GM12878 (cell line): Measurements from ENCODE around the gene SGIP1. TPM values are rescaled to one million over a fixed set of nuclear protein-coding genes. Genes with fewer than 3 reads are reported as not detected.

ENCODE experiments used
- ATAC-seq: fragments of 200-7000 bp; cut with Tn5 transposase; 3 replicates; pipeline ENCODE4 v1.9.1; 2020; ENCODE audit warnings: mild to moderate bottlenecking, moderate library complexity
- BruUV-seq: library from RNA; stranded (reverse); fragments of 400-500 nt; replicated peaks from 2 replicates; lab custom pipeline; 2021; lab: Mats Ljungman, UMichigan
- CTCF ChIA-PET: fragments of 300-600 bp; sonication (Branson Sonifier 250); formaldehyde crosslinking; extraction: SDS; loops from one replicate; lab custom pipeline; 2021; ENCODE audit warnings: inconsistent platforms; lab: Yijun Ruan, JAX
- POLR2A ChIA-PET: fragments of 350-600 bp; formaldehyde crosslinking; extraction: SDS; loops from one replicate; lab custom pipeline; 2021; ENCODE audit warnings: inconsistent platforms; lab: Charles Lee
- RAD21 ChIA-PET: fragments of 300-600 bp; sonication (Branson Sonifier 250); formaldehyde crosslinking; loops from one replicate; lab custom pipeline; 2023; ENCODE audit warnings: antibody characterized with exemption; ENCODE audit not compliant: unreplicated experiment; lab: Charles Lee
- SMC1A ChIA-PET: fragments of 300-600 bp; sonication (Branson Sonifier 250); formaldehyde crosslinking; loops from one replicate; lab custom pipeline; 2023; ENCODE audit not compliant: unreplicated experiment, uncharacterized antibody; lab: Charles Lee
- DNase-seq: peaks from one replicate; pipeline ENCODE4 v3.0.0-alpha.2; 2011; ENCODE audit warnings: low read depth, low spot score
- FAIRE-seq: peaks from 3 replicates; lab custom pipeline; 2011; peaks lifted over from hg19 to GRCh38; lab: Jason Lieb, UNC
- H2AFZ ChIP-seq: 2 replicates; pipeline ENCODE4 v1.6.0; 2011; ENCODE audit warnings: low read depth, low read length, control low read depth; ENCODE audit not compliant: control insufficient read depth
- H3K27ac ChIP-seq: 2 replicates; pipeline ENCODE4 v1.5.1; 2011; ENCODE audit warnings: control low read depth; ENCODE audit not compliant: control insufficient read depth, insufficient read depth
- H3K27me3 ChIP-seq, 2 experiments: replicated peaks in 1 of 2; 2 replicates each; pipeline versions ENCODE4 v1.6.0 to v1.6.1; 2011; ENCODE audit warnings: low read length in 1 of 2; ENCODE audit not compliant: control insufficient read depth in 2 of 2, insufficient read depth in 2 of 2
- H3K36me3 ChIP-seq, 2 experiments: 2 replicates each; pipeline ENCODE4 v1.5.1; 2011; ENCODE audit warnings: low read length in 1 of 2; ENCODE audit not compliant: control insufficient read depth in 2 of 2, insufficient read depth in 2 of 2
- H3K4me1 ChIP-seq: 2 replicates; pipeline ENCODE4 v1.6.1; 2011; ENCODE audit warnings: mild to moderate bottlenecking, low read length, moderate library complexity, mixed read lengths; ENCODE audit not compliant: control insufficient read depth, insufficient read depth
- H3K4me2 ChIP-seq: 2 replicates; pipeline ENCODE4 v1.6.0; 2011; ENCODE audit warnings: control low read depth; ENCODE audit not compliant: control insufficient read depth, insufficient read depth
- H3K4me3 ChIP-seq: fragments of 200-600 bp; sonication (generic); 2 replicates; pipeline ENCODE4 v1.5.1; 2016
- H3K79me2 ChIP-seq: 2 replicates; pipeline ENCODE4 v1.6.0; 2011; ENCODE audit warnings: low read length; ENCODE audit not compliant: control insufficient read depth, insufficient read depth
- H3K9ac ChIP-seq: 2 replicates; pipeline ENCODE4 v1.8.0; 2011; ENCODE audit warnings: low read length, control low read depth, mixed read lengths; ENCODE audit not compliant: control insufficient read depth, insufficient read depth
- H3K9me3 ChIP-seq: replicated peaks from 3 replicates; pipeline ENCODE4 v1.5.1; 2011; ENCODE audit warnings: mild to moderate bottlenecking, low read length; ENCODE audit not compliant: control insufficient read depth, insufficient read depth
- H4K20me1 ChIP-seq: 2 replicates; pipeline ENCODE4 v1.6.0; 2011; ENCODE audit not compliant: control insufficient read depth, insufficient read depth
- ASH2L ChIP-seq: fragments of 300-600, 200-600 bp; sonication (generic); IDR thresholded peaks from 2 replicates; pipeline ENCODE4 v1.6.1; 2017; ENCODE audit warnings: low read depth, mild to moderate bottlenecking, borderline replicate concordance
- ATF7 ChIP-seq: fragments of 450-650 bp; IDR thresholded peaks from 2 replicates; pipeline ENCODE4 v1.6.1; 2016; ENCODE audit warnings: low read depth, mild to moderate bottlenecking
- BACH1 ChIP-seq: fragments of 450-650 bp; IDR thresholded peaks from 2 replicates; pipeline ENCODE4 v1.6.1; 2017; ENCODE audit warnings: mild to moderate bottlenecking, borderline replicate concordance
- CHD4 ChIP-seq: fragments of 200-600 bp; sonication (generic); IDR thresholded peaks from 2 replicates; pipeline ENCODE4 v1.6.1; 2016; ENCODE audit warnings: mild to moderate bottlenecking
- KLF5 ChIP-seq: fragments of 450-650 bp; IDR thresholded peaks from 2 replicates; pipeline ENCODE4 v1.6.1; 2014; ENCODE audit warnings: mild to moderate bottlenecking; ENCODE audit not compliant: partially characterized antibody
- MEF2A ChIP-seq: IDR thresholded peaks from 2 replicates; pipeline ENCODE4 v1.6.1; 2011; ENCODE audit warnings: low read depth, mild to moderate bottlenecking, low read length, moderate library complexity; ENCODE audit not compliant: insufficient read depth
- MYC ChIP-seq: IDR thresholded peaks from 2 replicates; pipeline ENCODE4 v1.6.1; 2011; ENCODE audit warnings: mild to moderate bottlenecking, low read length, moderate library complexity, inconsistent platforms; ENCODE audit not compliant: insufficient read depth, insufficient replicate concordance, insufficient read length, severe bottlenecking
- NFYA ChIP-seq: IDR thresholded peaks from 2 replicates; pipeline ENCODE4 v1.6.1; 2011; ENCODE audit warnings: low read depth, mild to moderate bottlenecking, low read length, improper control_type of control experiment, borderline replicate concordance
- RB1 ChIP-seq: fragments of 450-650 bp; formaldehyde crosslinking; IDR thresholded peaks from 2 replicates; pipeline ENCODE4 v1.6.1; 2017; ENCODE audit warnings: mild to moderate bottlenecking, borderline replicate concordance
- RFX5 ChIP-seq: IDR thresholded peaks from 2 replicates; pipeline ENCODE4 v1.6.1; 2011; ENCODE audit warnings: low read depth, low read length, improper control_type of control experiment
- WGBS: methylation state at CpG from one replicate; pipeline ENCODE4 v1.1.6; 2016; ENCODE audit warnings: low lambda C conversion rate; ENCODE audit not compliant: insufficient replicate concordance, insufficient coverage; ENCODE audit errors: missing lambda C conversion rate; 5-methylcytosine and 5-hydroxymethylcytosine counted together
- in situ Hi-C: fragments of 300-500 bp; cut with MboI; formaldehyde crosslinking; loops from 9 replicates; pipeline ENCODE4 v1.14.3; 2018; ENCODE audit warnings: mixed read lengths
- intact Hi-C: fragments of 100-400 bp; cut with micrococcal nuclease; formaldehyde crosslinking; loops from one replicate; pipeline ENCODE4 v1.14.2; 2022; ENCODE audit not compliant: unreplicated experiment
- polyA plus RNA-seq, 11 experiments: library from polyadenylated mRNA; depleted of rRNA in 4 of 11; unstranded in 6 of 11; stranded (reverse) in 5 of 11; fragments of >200 nt; fragmentation: Nextera tagmentation in 4 of 11; fragmentation: Illumina TruSeq in 1 of 11; extraction: Ambion mirVana in 4 of 11; extraction: Trizol in 1 of 11; gene quantifications; 1 replicate in 1 of 11; 2 replicates in 10 of 11; pipeline versions ENCODE4 v1.2.1 to v1.2.3, GENCODE V29; 2011 to 2016; ENCODE audit warnings: inconsistent platforms in 2 of 11, missing spikeins in 2 of 11, low read depth in 1 of 11
- total RNA-seq, 4 experiments: library from RNA; depleted of rRNA in 3 of 4; stranded (reverse); fragments of >200 nt in 3 of 4; fragmentation: Illumina TruSeq in 1 of 4; extraction: Trizol in 1 of 4; gene quantifications; 2 replicates each; pipeline versions ENCODE4 v1.2.1 to v1.2.3, GENCODE V29; 2013 to 2021
- TF ChIP-seq, protein P1 (sequence below): fragments of 450-650 bp; IDR thresholded peaks from 2 replicates; pipeline ENCODE4 v1.6.1; 2017; ENCODE audit warnings: mild to moderate bottlenecking
- TF ChIP-seq, protein P2 (sequence below): IDR thresholded peaks from 2 replicates; pipeline ENCODE4 v1.6.1; 2011; ENCODE audit warnings: low read depth, mild to moderate bottlenecking, low read length, moderate library complexity, borderline replicate concordance; ENCODE audit errors: extremely low read depth
- TF ChIP-seq, protein P3 (sequence below): IDR thresholded peaks from 2 replicates; pipeline ENCODE4 v1.6.1; 2012; ENCODE audit warnings: mild to moderate bottlenecking, low read depth, low read length
- TF ChIP-seq, protein P4 (sequence below), 3 experiments: IDR thresholded peaks in 2 of 3; conservative IDR thresholded peaks in 1 of 3; 2 replicates each; pipeline ENCODE4 v1.5.1; 2011; ENCODE audit warnings: low read depth in 3 of 3, low read length in 3 of 3, mild to moderate bottlenecking in 3 of 3, control low read depth in 2 of 3, moderate library complexity in 2 of 3, inconsistent platforms in 1 of 3, mixed read lengths in 1 of 3; ENCODE audit not compliant: control insufficient read depth in 2 of 3, insufficient read depth in 1 of 3; ENCODE audit errors: extremely low read depth in 1 of 3
- TF ChIP-seq, protein P5 (sequence below): fragments of 150-350 bp; IDR thresholded peaks from 2 replicates; pipeline ENCODE4 v1.6.1; 2014; ENCODE audit warnings: mild to moderate bottlenecking, low read depth, low read length

The SGIP1 gene
- total and polyA plus RNA-seq, 10 of the 15 experiments (the other 5 are each of a cell fraction or from before 2014, with no cell fraction given), result 0.15 TPM; not detected in 9

DNA sequence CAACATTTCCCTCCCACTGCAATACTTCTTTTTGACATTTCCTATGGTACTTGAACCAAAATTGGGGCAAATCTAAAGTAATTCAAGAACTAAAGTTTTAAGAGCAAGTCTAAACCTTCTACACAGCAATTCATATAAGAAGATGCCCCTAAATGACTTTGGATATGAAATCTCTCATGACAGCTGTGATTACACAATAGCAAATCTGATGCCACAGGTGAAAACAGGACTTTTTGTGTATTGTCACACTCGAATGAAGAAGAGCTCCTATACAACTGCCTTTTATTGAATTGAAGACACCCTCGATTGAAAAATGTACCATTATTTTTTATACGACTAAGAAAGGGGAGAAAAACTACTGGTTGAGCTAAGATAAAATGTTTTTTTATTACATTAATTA, 158.7 kb downstream of the SGIP1 start:
- Histone ChIP-seq H3K36me3 (no peaks in the 10 kb centered on the region), H3K27me3 (no peaks in the 10 kb centered on the region), H3K4me1 (no peaks in the 10 kb centered on the region), H3K9ac (no peak overlapping the region), H2AFZ (no peak overlapping the region), H3K4me2 (no peak overlapping the region), H3K9me3 (no peaks in the 10 kb centered on the region), H3K4me3 (no peak overlapping the region), H3K27ac (no peak overlapping the region), H4K20me1 (no peaks in the 10 kb centered on the region), H3K79me2 (no peaks in the 10 kb centered on the region)
- FAIRE-seq (no peak), ATAC-seq (no peak), DNase-seq (no peak)
- WGBS, result 2% methylated on average over 3 of the region's 3 CpGs
- RAD21 ChIA-PET, result no interaction called here
- in situ Hi-C loops, result no loop called here
- intact Hi-C loops, result no loop called here
- BruUV-seq, result no TSS peak
- CTCF ChIA-PET, result no interaction called here
- POLR2A ChIA-PET, result no interaction called here
- SMC1A ChIA-PET, result interaction anchor here (2.1 kb wide), 1 partner anchor 8 kb away, joined by 6 read pairs; no protein-coding TSS in a partner anchor
- no peak for TF ChIP-seq NFYA
- TF ChIP-seq RB1, result no peak
- TF ChIP-seq, protein P1, sequence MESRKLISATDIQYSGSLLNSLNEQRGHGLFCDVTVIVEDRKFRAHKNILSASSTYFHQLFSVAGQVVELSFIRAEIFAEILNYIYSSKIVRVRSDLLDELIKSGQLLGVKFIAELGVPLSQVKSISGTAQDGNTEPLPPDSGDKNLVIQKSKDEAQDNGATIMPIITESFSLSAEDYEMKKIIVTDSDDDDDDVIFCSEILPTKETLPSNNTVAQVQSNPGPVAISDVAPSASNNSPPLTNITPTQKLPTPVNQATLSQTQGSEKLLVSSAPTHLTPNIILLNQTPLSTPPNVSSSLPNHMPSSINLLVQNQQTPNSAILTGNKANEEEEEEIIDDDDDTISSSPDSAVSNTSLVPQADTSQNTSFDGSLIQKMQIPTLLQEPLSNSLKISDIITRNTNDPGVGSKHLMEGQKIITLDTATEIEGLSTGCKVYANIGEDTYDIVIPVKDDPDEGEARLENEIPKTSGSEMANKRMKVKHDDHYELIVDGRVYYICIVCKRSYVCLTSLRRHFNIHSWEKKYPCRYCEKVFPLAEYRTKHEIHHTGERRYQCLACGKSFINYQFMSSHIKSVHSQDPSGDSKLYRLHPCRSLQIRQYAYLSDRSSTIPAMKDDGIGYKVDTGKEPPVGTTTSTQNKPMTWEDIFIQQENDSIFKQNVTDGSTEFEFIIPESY, result no peak
- TF ChIP-seq, protein P2, sequence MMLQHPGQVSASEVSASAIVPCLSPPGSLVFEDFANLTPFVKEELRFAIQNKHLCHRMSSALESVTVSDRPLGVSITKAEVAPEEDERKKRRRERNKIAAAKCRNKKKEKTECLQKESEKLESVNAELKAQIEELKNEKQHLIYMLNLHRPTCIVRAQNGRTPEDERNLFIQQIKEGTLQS, result no peak
- no peak for TF ChIP-seq MYC
- TF ChIP-seq MEF2A, result no peak
- TF ChIP-seq CHD4, result no peak
- TF ChIP-seq ASH2L, result no peak
- TF ChIP-seq RFX5, result no peak
- no peak for TF ChIP-seq ATF7
- TF ChIP-seq, protein P3, sequence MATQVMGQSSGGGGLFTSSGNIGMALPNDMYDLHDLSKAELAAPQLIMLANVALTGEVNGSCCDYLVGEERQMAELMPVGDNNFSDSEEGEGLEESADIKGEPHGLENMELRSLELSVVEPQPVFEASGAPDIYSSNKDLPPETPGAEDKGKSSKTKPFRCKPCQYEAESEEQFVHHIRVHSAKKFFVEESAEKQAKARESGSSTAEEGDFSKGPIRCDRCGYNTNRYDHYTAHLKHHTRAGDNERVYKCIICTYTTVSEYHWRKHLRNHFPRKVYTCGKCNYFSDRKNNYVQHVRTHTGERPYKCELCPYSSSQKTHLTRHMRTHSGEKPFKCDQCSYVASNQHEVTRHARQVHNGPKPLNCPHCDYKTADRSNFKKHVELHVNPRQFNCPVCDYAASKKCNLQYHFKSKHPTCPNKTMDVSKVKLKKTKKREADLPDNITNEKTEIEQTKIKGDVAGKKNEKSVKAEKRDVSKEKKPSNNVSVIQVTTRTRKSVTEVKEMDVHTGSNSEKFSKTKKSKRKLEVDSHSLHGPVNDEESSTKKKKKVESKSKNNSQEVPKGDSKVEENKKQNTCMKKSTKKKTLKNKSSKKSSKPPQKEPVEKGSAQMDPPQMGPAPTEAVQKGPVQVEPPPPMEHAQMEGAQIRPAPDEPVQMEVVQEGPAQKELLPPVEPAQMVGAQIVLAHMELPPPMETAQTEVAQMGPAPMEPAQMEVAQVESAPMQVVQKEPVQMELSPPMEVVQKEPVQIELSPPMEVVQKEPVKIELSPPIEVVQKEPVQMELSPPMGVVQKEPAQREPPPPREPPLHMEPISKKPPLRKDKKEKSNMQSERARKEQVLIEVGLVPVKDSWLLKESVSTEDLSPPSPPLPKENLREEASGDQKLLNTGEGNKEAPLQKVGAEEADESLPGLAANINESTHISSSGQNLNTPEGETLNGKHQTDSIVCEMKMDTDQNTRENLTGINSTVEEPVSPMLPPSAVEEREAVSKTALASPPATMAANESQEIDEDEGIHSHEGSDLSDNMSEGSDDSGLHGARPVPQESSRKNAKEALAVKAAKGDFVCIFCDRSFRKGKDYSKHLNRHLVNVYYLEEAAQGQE, result no peak
- TF ChIP-seq, protein P4, sequence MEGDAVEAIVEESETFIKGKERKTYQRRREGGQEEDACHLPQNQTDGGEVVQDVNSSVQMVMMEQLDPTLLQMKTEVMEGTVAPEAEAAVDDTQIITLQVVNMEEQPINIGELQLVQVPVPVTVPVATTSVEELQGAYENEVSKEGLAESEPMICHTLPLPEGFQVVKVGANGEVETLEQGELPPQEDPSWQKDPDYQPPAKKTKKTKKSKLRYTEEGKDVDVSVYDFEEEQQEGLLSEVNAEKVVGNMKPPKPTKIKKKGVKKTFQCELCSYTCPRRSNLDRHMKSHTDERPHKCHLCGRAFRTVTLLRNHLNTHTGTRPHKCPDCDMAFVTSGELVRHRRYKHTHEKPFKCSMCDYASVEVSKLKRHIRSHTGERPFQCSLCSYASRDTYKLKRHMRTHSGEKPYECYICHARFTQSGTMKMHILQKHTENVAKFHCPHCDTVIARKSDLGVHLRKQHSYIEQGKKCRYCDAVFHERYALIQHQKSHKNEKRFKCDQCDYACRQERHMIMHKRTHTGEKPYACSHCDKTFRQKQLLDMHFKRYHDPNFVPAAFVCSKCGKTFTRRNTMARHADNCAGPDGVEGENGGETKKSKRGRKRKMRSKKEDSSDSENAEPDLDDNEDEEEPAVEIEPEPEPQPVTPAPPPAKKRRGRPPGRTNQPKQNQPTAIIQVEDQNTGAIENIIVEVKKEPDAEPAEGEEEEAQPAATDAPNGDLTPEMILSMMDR (IDR thresholded peaks at IDR 0.05 in 2 of 3, conservative IDR thresholded peaks at IDR 0.05 in 1 of 3; ENCODE audit: control insufficient read depth in 2 of 3, extremely low read depth in 1 of 3, insufficient read depth in 1 of 3, low read depth in 3 of 3, low read length in 3 of 3), result no peak
- TF ChIP-seq, protein P5, sequence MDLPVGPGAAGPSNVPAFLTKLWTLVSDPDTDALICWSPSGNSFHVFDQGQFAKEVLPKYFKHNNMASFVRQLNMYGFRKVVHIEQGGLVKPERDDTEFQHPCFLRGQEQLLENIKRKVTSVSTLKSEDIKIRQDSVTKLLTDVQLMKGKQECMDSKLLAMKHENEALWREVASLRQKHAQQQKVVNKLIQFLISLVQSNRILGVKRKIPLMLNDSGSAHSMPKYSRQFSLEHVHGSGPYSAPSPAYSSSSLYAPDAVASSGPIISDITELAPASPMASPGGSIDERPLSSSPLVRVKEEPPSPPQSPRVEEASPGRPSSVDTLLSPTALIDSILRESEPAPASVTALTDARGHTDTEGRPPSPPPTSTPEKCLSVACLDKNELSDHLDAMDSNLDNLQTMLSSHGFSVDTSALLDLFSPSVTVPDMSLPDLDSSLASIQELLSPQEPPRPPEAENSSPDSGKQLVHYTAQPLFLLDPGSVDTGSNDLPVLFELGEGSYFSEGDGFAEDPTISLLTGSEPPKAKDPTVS, result no peak
- TF ChIP-seq KLF5, result no peak
- TF ChIP-seq BACH1, result no peak
